Subcutaneous abdominal adipose tissue (tissue), 5 donors: Measurements from ENCODE around the gene CDK16.

ENCODE experiments used
- H3K27ac ChIP-seq: one replicate; pipeline ENCODE4 v1.7.0; 2013; ENCODE audit warnings: low read depth, mild to moderate bottlenecking, inconsistent platforms, low read length, moderate library complexity
- H3K27me3 ChIP-seq, 5 donors: one replicate each; pipeline ENCODE4 v1.7.0; 2013; ENCODE audit warnings: low read length in 5 of 5, inconsistent platforms in 1 of 5; ENCODE audit not compliant: control insufficient read depth in 5 of 5, insufficient read depth in 4 of 5
- H3K36me3 ChIP-seq, 5 donors: one replicate each; pipeline ENCODE4 v1.7.0; 2013; ENCODE audit warnings: low read length in 5 of 5; ENCODE audit not compliant: control insufficient read depth in 5 of 5, insufficient read depth in 5 of 5
- H3K4me1 ChIP-seq, 5 donors: one replicate each; pipeline ENCODE4 v1.7.0; 2013; ENCODE audit warnings: low read length in 5 of 5, mild to moderate bottlenecking in 3 of 5, moderate library complexity in 1 of 5; ENCODE audit not compliant: control insufficient read depth in 5 of 5, insufficient read depth in 5 of 5
- H3K4me3 ChIP-seq, 5 donors: one replicate each; pipeline ENCODE4 v1.7.0; 2013; ENCODE audit warnings: low read length in 5 of 5, low read depth in 1 of 5
- H3K9ac ChIP-seq, 5 donors: one replicate each; pipeline ENCODE4 v1.7.0; 2013; ENCODE audit warnings: low read length in 5 of 5, mild to moderate bottlenecking in 4 of 5, moderate library complexity in 3 of 5
- H3K9me3 ChIP-seq, 5 donors: one replicate each; pipeline ENCODE4 v1.7.0; 2013; ENCODE audit warnings: low read length in 5 of 5; ENCODE audit not compliant: control insufficient read depth in 5 of 5
- donor health status: healthy.
- donor health status: healthy.
- donor health status: healthy.
- donor health status: healthy.
- donor health status: healthy.

CDK16 gene

DNA sequence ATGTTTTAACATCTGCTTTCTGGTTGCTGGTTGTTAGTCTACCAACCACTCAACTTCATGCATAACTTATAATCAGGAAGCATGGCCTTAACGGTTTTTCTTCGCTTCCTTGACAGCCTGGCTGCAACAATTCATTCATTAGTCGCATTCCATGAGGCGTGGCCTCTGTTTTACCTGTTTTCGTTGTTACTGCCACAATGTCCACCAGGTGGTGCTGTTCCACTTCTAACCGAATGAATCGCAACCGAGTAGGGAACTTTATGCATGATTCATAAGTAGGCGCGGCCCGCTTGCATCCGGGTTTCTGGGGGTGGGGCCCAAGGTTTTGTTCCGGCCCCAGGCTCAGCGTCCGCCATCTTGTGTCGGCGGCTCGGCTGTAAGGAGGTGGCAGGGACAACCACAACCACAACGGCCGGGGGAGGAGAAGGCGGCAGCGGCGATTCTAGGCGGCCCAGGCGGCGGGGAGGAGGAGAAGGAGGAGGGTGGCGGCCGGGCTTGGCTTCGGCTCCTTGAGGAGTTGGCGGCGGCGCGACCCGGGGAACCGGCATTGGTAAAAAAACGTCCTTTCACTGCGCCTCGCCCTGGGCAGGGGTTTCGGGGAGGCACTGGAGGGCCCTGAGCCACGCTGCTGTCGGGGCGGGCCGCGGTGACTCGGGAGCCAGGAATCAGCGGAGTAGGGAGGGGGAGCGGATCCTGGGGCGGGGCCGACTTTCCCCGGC is 24.8 kb upstream of the CDK16 start, which contains the start of gene UBA1:
TSS of gene UBA1 (plus strand) at position 355 of the 719 bp plus-strand sequence. CDS start 4,974 bp downstream, outside the sequence.
- Histone ChIP-seq H3K36me3 (peaks cover 0 to 13% (median 6%) of the 10 kb centered on the region in 5 donors), H3K9me3 (no peaks in the 10 kb centered on the region), H3K4me3 (peak within 1 kb of the TSS; percentile 82 to 95 (median 87)), H3K27me3 (peaks cover 0 to 6% (median 5%) of the 10 kb centered on the region in 5 donors), H3K27ac (peak within 1 kb of the TSS; percentile 96), H3K9ac (peak within 1 kb of the TSS; percentile 29 to 98 (median 92)), H3K4me1 (peaks cover 5 to 69% (median 65%) of the 10 kb centered on the region in 5 donors)

DNA sequence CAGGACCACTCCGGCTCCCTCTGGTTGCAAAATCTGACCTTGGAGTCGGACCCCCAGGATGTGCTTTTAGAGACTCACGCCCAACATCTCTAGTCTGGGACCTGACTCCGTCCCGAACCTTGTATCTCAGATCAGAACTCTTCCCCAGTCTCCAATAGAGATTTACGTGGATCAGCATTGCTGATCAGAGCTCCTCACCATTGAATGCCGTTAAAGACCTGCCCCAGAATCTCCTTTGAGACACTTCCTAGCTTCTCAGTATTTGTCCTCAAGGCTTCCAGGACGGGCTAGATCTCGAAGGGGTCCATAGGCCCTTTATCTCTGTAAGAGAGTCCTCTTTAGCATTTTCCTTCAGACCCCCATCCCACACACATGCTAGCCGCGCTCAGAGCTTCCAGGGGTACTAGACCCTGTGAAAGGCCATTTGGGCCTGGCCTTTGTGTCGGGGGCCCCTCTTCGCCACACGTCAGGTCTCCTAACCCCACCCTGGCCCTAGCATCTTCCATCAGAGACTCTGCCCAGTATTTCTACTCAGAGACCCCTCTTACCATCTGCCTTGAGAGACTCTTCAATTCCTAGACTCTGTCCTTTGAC is 24.2 kb upstream of the CDK16 start:
- Histone ChIP-seq H3K4me3 (peak overlapping the region; percentile 82 to 95 (median 87)), H3K9ac (peak overlapping the region; percentile 29 to 98 (median 92)), H3K4me1 (peaks cover 5 to 75% (median 65%) of the 10 kb centered on the region in 5 donors), H3K36me3 (peaks cover 0 to 19% (median 13%) of the 10 kb centered on the region in 5 donors), H3K27ac (peak overlapping the region; percentile 96), H3K9me3 (no peaks in the 10 kb centered on the region), H3K27me3 (peaks cover 0 to 6% (median 5%) of the 10 kb centered on the region in 5 donors)

DNA sequence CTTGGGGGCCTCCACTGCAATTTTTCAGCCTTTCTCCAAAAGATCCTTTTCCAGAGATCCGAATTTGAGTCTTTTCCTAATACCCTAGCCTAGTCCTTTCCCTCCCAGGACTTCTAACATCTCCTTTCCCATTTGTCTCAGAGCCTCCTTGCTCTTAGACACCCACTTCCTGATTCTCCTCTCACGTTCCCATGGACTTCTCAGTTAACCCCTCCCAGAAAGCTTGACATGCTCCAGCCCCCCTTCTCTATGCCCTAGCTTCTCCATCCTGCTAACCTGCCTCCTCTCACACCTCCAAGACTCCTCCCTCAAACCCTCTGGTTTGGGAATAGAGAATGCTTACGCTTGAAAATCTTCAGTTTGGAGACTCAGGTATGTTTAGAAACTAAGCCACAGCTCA is 22.4 kb upstream of the CDK16 start:
- H3K36me3 ChIP-seq, result peaks cover 0 to 35% (median 30%) of the 10 kb centered on the region in 5 donors
- peak overlapping the region; percentile 21 to 52 (median 30) for H3K9ac ChIP-seq
- H3K27me3 ChIP-seq, result no peaks in the 10 kb centered on the region
- H3K9me3 ChIP-seq, result no peaks in the 10 kb centered on the region
- peak overlapping the region in 3 of 5 donors; percentile 9 to 33 (median 22) for H3K4me3 ChIP-seq
- peaks cover 5 to 80% (median 64%) of the 10 kb centered on the region in 5 donors for H3K4me1 ChIP-seq
- H3K27ac ChIP-seq, result peak overlapping the region; percentile 57

DNA sequence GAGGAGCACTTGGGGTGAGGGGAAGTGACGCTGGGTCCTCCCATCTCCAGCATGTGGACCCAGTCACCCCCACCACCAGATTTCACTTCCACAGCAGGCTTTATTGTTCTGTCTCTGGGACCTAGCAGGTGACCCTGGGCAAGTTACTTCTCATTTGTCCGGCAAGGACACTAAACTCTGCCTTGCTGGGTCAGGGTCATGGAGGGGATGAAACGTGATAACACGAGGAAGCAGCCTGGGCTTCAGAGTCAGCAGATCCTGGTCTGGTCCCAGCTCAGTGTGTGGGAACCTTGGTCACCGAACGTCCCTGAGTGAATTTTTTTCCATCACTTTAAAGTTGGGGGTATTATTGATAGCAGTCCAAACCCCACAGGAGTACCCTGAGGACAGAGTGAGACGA is 21.0 kb upstream of the CDK16 start:
- peaks cover 0 to 50% (median 45%) of the 10 kb centered on the region in 5 donors for H3K36me3 ChIP-seq
- H3K27ac ChIP-seq, result peak overlapping the region; percentile 57
- peak overlapping the region in 1 of 5 donors; percentile 17 for H3K4me3 ChIP-seq
- peaks cover 0 to 5% (median 0%) of the 10 kb centered on the region in 5 donors for H3K27me3 ChIP-seq
- no peaks in the 10 kb centered on the region for H3K9me3 ChIP-seq
- H3K9ac ChIP-seq, result peak overlapping the region in 2 of 5 donors; percentile 48 to 54
- H3K4me1 ChIP-seq, result peaks cover 8 to 77% (median 58%) of the 10 kb centered on the region in 5 donors

- H3K4me1 ChIP-seq, result peaks cover 8 to 74% (median 55%) of the 10 kb centered on the region in 5 donors
- H3K27me3 ChIP-seq, result peaks cover 0 to 5% (median 0%) of the 10 kb centered on the region in 5 donors
- peak overlapping the region in 1 of 5 donors; percentile 48 for H3K9ac ChIP-seq
Measured at GRCh38 chrX:47198026-47198686, 20.3 kb upstream of the CDK16 start.

GRCh38 chrX:47198687-47199080 is 19.8 kb upstream of the CDK16 start:
- H3K36me3 ChIP-seq, result peaks cover 0 to 61% (median 56%) of the 10 kb centered on the region in 5 donors
- H3K4me1 ChIP-seq, result peaks cover 8 to 71% (median 51%) of the 10 kb centered on the region in 5 donors
- H3K9me3 ChIP-seq, result no peaks in the 10 kb centered on the region
- peaks cover 0 to 5% (median 0%) of the 10 kb centered on the region in 5 donors for H3K27me3 ChIP-seq
- H3K4me3 ChIP-seq, result no peak overlapping the region
- peak overlapping the region; percentile 18 for H3K27ac ChIP-seq
- H3K9ac ChIP-seq, result no peak overlapping the region

More at GRCh38 chrX:47198026-47198686, 20.3 kb upstream of the CDK16 start:
- Histone ChIP-seq H3K27ac (peak overlapping the region; percentile 18), H3K36me3 (peaks cover 0 to 56% (median 51%) of the 10 kb centered on the region in 5 donors), H3K9me3 (no peaks in the 10 kb centered on the region), H3K4me3 (no peak overlapping the region)

- Histone ChIP-seq H3K9me3 (no peaks in the 10 kb centered on the region), H3K27me3 (peaks cover 0 to 5% (median 0%) of the 10 kb centered on the region in 5 donors), H3K4me3 (no peak overlapping the region), H3K4me1 (peaks cover 8 to 69% (median 48%) of the 10 kb centered on the region in 5 donors), H3K36me3 (peaks cover 4 to 67% (median 62%) of the 10 kb centered on the region in 5 donors), H3K27ac (peak overlapping the region; percentile 18), H3K9ac (no peak overlapping the region)
Measured at GRCh38 chrX:47199286-47199685, 19.2 kb upstream of the CDK16 start.

DNA sequence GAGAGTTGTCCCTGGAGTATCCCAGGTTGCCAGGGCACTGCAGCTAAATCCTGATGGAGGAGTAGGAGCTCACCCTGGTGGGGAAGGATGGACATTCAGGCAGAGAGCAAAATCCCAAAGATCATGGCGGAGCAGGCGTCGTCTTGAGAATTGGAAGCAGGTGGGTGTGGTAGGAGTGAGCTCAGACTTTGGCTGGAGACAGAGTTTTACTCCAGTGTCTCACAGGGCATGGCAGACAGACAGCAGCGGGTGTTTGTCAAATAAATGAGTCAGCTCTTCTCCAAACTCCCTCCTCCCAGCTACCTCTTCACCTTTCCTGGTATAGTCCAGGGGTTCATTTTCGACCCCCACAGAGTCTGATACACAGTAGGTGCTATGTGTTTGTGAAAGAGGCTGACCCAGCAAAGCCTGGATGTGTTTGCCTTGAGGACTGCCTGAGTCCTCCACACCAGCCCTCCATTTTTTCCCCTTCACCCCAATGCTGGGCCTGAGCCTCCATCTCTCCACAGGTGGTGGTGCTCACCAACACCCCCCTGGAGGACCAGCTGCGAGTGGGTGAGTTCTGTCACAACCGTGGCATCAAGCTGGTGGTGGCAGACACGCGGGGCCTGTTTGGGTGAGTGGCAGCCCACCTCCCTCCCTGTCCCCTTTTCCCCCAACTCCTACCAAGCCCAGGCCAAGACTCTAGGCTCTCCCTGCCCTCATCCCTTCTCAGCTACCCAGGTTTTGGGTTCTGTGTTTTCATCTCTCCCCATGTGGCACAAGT is 17.9 kb upstream of the CDK16 start:
- peaks cover 6 to 56% (median 36%) of the 10 kb centered on the region in 5 donors for H3K4me1 ChIP-seq
- H3K27ac ChIP-seq, result peak overlapping the region; percentile 82
- H3K9me3 ChIP-seq, result no peaks in the 10 kb centered on the region
- H3K27me3 ChIP-seq, result peaks cover 0 to 5% (median 0%) of the 10 kb centered on the region in 5 donors
- H3K9ac ChIP-seq, result peak overlapping the region in 2 of 5 donors; percentile 8 to 22
- H3K36me3 ChIP-seq, result peaks cover 10 to 80% (median 75%) of the 10 kb centered on the region in 5 donors
- no peak overlapping the region for H3K4me3 ChIP-seq

DNA sequence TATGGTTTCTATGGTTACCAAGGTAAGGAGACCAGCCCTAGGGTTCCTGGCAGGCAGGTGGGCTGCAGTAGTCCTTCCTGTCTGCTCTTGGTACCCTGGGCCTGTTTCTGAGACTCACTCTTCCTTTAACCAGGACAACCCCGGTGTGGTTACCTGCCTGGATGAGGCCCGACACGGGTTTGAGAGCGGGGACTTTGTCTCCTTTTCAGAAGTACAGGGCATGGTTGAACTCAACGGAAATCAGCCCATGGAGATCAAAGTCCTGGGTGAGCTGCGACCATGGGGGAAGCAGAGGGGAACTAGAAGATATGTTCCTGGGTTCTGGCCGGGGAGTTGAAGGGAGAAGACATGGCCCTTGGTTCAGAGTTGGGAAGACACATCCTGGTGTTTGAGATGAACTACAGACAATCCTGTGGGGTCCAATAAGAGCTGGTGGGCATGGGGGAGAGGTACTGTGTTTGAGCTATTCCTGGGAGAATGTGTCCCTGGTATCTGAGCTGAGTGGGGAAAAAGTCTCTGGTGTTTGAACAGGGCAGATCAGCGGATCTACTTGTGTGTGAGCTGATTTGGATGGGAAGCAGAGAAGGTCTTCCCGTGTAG is 17.0 kb upstream of the CDK16 start:
- Histone ChIP-seq H3K4me1 (peaks cover 3 to 47% (median 27%) of the 10 kb centered on the region in 5 donors), H3K27ac (peak overlapping the region; percentile 82), H3K36me3 (peaks cover 10 to 88% (median 84%) of the 10 kb centered on the region in 5 donors), H3K4me3 (no peak overlapping the region), H3K27me3 (peaks cover 0 to 5% (median 0%) of the 10 kb centered on the region in 5 donors), H3K9ac (no peak overlapping the region), H3K9me3 (no peaks in the 10 kb centered on the region)
